SU-DHL-6 (cell line): ENCODE data around the gene FGFR3.
A peak's percentile ranks its signal among the peaks of the same experiment; 100 is the strongest.

Experiments used
- H2AFZ ChIP-seq: fragments of 200-600 bp; sonication (generic); 2 replicates; pipeline ENCODE4 v1.6.1; 2014; ENCODE audit warnings: low read depth, mild to moderate bottlenecking, moderate library complexity, mixed read lengths, antibody characterized with exemption, low read length; ENCODE audit not compliant: severe bottlenecking
- H3F3A ChIP-seq: fragments of 200-600 bp; shearing (Covaris generic); 2 replicates; pipeline ENCODE4 v1.6.0; 2016; ENCODE audit warnings: antibody characterized with exemption, mild to moderate bottlenecking; ENCODE audit not compliant: insufficient read depth
- H3K27ac ChIP-seq: fragments of 200-600 bp; sonication (generic); 2 replicates; pipeline ENCODE4 v1.5.1; 2016; ENCODE audit warnings: low read depth, mild to moderate bottlenecking, low read length, moderate library complexity, mixed read lengths
- H3K27me3 ChIP-seq: fragments of 200-600 bp; sonication (generic), shearing (Covaris generic); 2 replicates; pipeline ENCODE4 v1.6.0; 2014; ENCODE audit warnings: mild to moderate bottlenecking, low read length
- H3K36me3 ChIP-seq: fragments of 200-600 bp; sonication (generic); 2 replicates; pipeline ENCODE4 v1.6.1; 2014; ENCODE audit warnings: mild to moderate bottlenecking, low read length, mixed read lengths
- H3K4me2 ChIP-seq: fragments of 300-600, 200-600 bp; shearing (Covaris generic), sonication (generic); 2 replicates; pipeline ENCODE4 v1.6.0; 2014; ENCODE audit warnings: low read length, low read depth, mild to moderate bottlenecking; ENCODE audit not compliant: poor library complexity, severe bottlenecking
- H3K4me3 ChIP-seq: fragments of 200-600 bp; sonication (generic); 2 replicates; pipeline ENCODE4 v1.5.1; 2014; ENCODE audit warnings: antibody characterized with exemption, low read length, mild to moderate bottlenecking, mixed read lengths; ENCODE audit not compliant: insufficient read depth, poor library complexity, severe bottlenecking
- H3K79me2 ChIP-seq: fragments of 200-600 bp; sonication (generic); 2 replicates; pipeline ENCODE4 v1.6.1; 2014; ENCODE audit warnings: mild to moderate bottlenecking, low read length, moderate library complexity; ENCODE audit not compliant: insufficient read depth
- H3K9ac ChIP-seq: fragments of 200-600 bp; sonication (generic); 2 replicates; pipeline ENCODE4 v1.7.0; 2014; ENCODE audit warnings: mild to moderate bottlenecking, low read length
- H3K9me2 ChIP-seq: fragments of 200-600 bp; sonication (generic); replicated peaks from 2 replicates; pipeline ENCODE4 v1.6.1; 2014; ENCODE audit warnings: low read length; ENCODE audit not compliant: insufficient read depth
- H3K9me3 ChIP-seq: fragments of 200-600 bp; sonication (generic); 2 replicates; pipeline ENCODE4 v1.6.1; 2014; ENCODE audit warnings: low read length, mixed read lengths; ENCODE audit not compliant: insufficient read depth
- H4K20me1 ChIP-seq: fragments of 200-600 bp; sonication (generic); 2 replicates; pipeline ENCODE4 v1.6.1; 2014; ENCODE audit warnings: low read depth, mild to moderate bottlenecking, antibody characterized with exemption, low read length, moderate library complexity, mixed read lengths
- EZH2phosphoT487 ChIP-seq: fragments of 200-600 bp; sonication (generic), shearing (Covaris generic); conservative IDR thresholded peaks from 2 replicates; pipeline ENCODE4 v1.6.1; 2018; ENCODE audit warnings: mild to moderate bottlenecking, antibody characterized with exemption, low read length, moderate library complexity, mixed read lengths
- TF ChIP-seq, protein P1 (sequence below): fragments of 200-600 bp; sonication (generic); IDR thresholded peaks from one replicate; pipeline ENCODE4 v1.5.1; 2017; ENCODE audit warnings: antibody characterized with exemption, mild to moderate bottlenecking, low read length, moderate library complexity; ENCODE audit not compliant: insufficient read depth, poor library complexity, severe bottlenecking

The FGFR3 gene

DNA sequence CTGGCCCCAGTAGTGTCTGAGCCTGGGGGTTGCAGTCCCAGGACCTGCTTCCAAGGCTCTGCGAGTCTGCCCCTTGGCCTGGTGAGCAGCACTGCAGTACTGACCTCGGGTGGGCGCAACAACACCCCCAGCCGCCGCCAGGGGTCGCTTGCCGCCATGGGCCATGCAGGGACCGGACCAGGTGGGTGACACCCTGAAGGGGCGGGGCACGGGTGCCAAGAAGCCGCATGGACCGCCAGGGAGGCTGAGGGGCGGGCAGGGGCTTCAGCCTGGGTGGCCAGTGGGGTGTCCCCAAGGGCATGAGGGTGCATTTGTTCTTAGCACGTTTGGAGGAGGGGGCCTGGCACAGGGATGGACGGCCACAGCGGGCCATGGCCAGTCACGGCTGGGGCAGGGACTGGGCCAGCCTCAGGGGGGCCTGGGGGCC, 46.8 kb upstream of the FGFR3 start:
- Histone ChIP-seq H3K9me2 (no peaks in the 10 kb centered on the region), H3F3A (peaks cover 13% of the 10 kb centered on the region), H3K4me2 (no peak overlapping the region), H3K27me3 (no peaks in the 10 kb centered on the region), H3K36me3 (no peaks in the 10 kb centered on the region), H4K20me1 (no peaks in the 10 kb centered on the region), H2AFZ (no peak overlapping the region), H3K9ac (no peak overlapping the region), H3K9me3 (no peaks in the 10 kb centered on the region), H3K79me2 (no peaks in the 10 kb centered on the region), H3K4me3 (no peak overlapping the region), H3K27ac (no peak overlapping the region)
- TF ChIP-seq EZH2phosphoT487, result no peak
- TF ChIP-seq, protein P1, sequence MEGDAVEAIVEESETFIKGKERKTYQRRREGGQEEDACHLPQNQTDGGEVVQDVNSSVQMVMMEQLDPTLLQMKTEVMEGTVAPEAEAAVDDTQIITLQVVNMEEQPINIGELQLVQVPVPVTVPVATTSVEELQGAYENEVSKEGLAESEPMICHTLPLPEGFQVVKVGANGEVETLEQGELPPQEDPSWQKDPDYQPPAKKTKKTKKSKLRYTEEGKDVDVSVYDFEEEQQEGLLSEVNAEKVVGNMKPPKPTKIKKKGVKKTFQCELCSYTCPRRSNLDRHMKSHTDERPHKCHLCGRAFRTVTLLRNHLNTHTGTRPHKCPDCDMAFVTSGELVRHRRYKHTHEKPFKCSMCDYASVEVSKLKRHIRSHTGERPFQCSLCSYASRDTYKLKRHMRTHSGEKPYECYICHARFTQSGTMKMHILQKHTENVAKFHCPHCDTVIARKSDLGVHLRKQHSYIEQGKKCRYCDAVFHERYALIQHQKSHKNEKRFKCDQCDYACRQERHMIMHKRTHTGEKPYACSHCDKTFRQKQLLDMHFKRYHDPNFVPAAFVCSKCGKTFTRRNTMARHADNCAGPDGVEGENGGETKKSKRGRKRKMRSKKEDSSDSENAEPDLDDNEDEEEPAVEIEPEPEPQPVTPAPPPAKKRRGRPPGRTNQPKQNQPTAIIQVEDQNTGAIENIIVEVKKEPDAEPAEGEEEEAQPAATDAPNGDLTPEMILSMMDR, result peak; percentile 92

DNA sequence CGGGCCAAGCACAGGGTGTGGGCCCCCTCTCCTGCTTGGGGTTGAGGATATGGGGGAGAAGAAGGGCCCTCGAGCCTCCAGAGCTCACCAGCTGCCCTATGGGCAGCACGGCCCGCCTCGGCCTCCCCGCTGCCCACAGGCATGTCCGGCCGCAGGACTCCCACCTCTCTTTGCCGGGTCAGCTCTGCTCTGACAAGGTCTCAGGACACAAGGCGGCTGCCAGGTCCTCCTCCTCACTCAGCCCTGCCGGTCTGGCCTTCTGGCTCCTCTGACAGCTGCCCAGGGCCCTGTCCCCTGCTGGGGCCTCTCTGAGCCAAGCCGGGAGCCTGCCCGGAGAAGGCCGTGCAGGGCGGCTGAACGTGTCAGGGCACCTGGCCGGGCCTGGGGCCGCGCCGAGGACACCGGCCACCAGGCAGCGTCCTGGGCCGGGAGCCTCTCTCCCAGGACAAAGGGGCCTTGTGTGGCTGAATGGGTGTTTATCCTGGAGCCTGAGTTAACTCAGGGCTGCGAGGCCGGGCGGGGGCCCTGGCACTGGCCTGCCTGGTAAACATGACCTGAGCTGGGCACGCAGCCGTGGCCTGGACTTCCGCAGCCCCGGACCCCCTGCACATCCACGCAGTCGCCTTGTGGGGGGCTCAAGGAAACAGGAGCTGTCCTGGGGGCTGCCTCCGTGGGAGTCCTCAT, 46.0 kb upstream of the FGFR3 start:
- H4K20me1 ChIP-seq, result no peaks in the 10 kb centered on the region
- no peaks in the 10 kb centered on the region for H3K36me3 ChIP-seq
- H3K4me3 ChIP-seq, result no peak overlapping the region
- no peak for TF ChIP-seq EZH2phosphoT487
- TF ChIP-seq, protein P1, result no peak
- H3F3A ChIP-seq, result peaks cover 12% of the 10 kb centered on the region
- H3K27me3 ChIP-seq, result no peaks in the 10 kb centered on the region
- H3K9me2 ChIP-seq, result no peaks in the 10 kb centered on the region
- no peak overlapping the region for H3K9ac ChIP-seq
- H3K4me2 ChIP-seq, result no peak overlapping the region
- H3K9me3 ChIP-seq, result no peaks in the 10 kb centered on the region
- no peak overlapping the region for H3K27ac ChIP-seq
- H2AFZ ChIP-seq, result no peak overlapping the region
- no peaks in the 10 kb centered on the region for H3K79me2 ChIP-seq

DNA sequence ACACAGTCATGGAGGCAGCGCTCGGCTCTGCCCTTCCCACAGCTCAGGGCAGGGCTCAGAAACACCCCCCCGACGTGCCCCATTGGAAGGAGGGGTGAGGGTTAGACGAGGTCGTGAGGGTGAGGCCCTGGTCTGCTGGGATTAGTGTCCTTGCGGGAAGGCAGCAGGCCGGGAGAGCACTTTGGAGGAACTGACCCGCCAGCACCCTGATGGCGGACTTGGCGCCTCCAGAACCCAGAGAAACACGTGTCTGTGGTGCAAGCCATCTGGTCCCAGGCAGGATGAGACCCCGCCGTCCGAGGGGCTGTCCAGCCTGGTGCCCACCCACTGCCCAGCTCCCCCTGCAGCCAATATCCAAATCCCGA, 45.5 kb upstream of the FGFR3 start:
- H3K4me3 ChIP-seq, result no peak overlapping the region
- H3K27ac ChIP-seq, result no peak overlapping the region
- no peaks in the 10 kb centered on the region for H3K27me3 ChIP-seq
- H4K20me1 ChIP-seq, result no peaks in the 10 kb centered on the region
- H3K79me2 ChIP-seq, result no peaks in the 10 kb centered on the region
- H3F3A ChIP-seq, result peaks cover 8% of the 10 kb centered on the region
- no peak overlapping the region for H3K4me2 ChIP-seq
- no peaks in the 10 kb centered on the region for H3K36me3 ChIP-seq
- H2AFZ ChIP-seq, result no peak overlapping the region
- no peak for TF ChIP-seq EZH2phosphoT487
- TF ChIP-seq, protein P1, result no peak
- no peak overlapping the region for H3K9ac ChIP-seq
- H3K9me2 ChIP-seq, result no peaks in the 10 kb centered on the region
- no peaks in the 10 kb centered on the region for H3K9me3 ChIP-seq
